HEK293 (cell line): ENCODE measurements around the gene NDOR1.

ENCODE experiments used
- MZF1 ChIP-seq: fragments of 450-650 bp; formaldehyde crosslinking; IDR thresholded peaks from 2 replicates; pipeline ENCODE4 v1.5.1; 2017; ENCODE audit warnings: missing biosample characterization, missing genetic modification characterization, borderline replicate concordance
- ZNF23 ChIP-seq: fragments of 450-650 bp; formaldehyde crosslinking; IDR thresholded peaks from 2 replicates; pipeline ENCODE4 v1.5.1; 2016; ENCODE audit warnings: missing biosample characterization, missing genetic modification characterization, borderline replicate concordance
- ZNF416 ChIP-seq: fragments of 450-650 bp; formaldehyde crosslinking; IDR thresholded peaks from 2 replicates; pipeline ENCODE4 v1.5.1; 2016; ENCODE audit warnings: missing biosample characterization, missing genetic modification characterization
- ZNF549 ChIP-seq: fragments of 450-650 bp; IDR thresholded peaks from 2 replicates; pipeline ENCODE4 v1.5.1; 2018; ENCODE audit warnings: missing biosample characterization, missing genetic modification characterization, mild to moderate bottlenecking, inconsistent platforms, moderate library complexity
- TF ChIP-seq, protein P1 (sequence below): fragments of 450-650 bp; formaldehyde crosslinking; IDR thresholded peaks from 2 replicates; pipeline ENCODE4 v1.5.1; 2016; ENCODE audit warnings: missing biosample characterization, missing genetic modification characterization
- TF ChIP-seq, protein P2 (sequence below): fragments of 450-650 bp; formaldehyde crosslinking; IDR thresholded peaks from 2 replicates; pipeline ENCODE4 v1.5.1; 2016; ENCODE audit warnings: missing biosample characterization, missing genetic modification characterization

DNA sequence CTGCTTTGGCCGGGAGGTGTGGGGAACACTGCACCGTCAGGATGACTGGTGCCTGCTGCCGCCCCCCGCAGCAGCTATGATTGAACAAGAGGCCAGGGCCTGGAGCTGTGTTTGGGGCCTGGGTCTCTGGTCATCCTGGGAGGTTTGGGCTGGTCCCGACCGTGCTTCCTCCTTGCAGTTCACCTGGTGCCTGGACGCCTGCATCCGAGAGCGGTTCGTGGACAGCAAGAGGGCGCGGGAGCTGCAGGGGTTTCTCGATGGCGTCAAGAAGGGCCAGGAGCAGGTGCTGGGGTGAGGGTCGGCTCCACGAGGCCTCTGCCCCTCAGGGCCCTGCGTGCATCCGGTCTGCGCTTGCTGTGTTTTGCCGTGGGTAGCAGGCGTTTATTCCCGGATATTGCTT is 58.6 kb downstream of the NDOR1 start:
- TF ChIP-seq ZNF23 (no peak), ZNF549 (no peak), MZF1 (no peak), ZNF416 (no peak)
- TF ChIP-seq, protein P1, sequence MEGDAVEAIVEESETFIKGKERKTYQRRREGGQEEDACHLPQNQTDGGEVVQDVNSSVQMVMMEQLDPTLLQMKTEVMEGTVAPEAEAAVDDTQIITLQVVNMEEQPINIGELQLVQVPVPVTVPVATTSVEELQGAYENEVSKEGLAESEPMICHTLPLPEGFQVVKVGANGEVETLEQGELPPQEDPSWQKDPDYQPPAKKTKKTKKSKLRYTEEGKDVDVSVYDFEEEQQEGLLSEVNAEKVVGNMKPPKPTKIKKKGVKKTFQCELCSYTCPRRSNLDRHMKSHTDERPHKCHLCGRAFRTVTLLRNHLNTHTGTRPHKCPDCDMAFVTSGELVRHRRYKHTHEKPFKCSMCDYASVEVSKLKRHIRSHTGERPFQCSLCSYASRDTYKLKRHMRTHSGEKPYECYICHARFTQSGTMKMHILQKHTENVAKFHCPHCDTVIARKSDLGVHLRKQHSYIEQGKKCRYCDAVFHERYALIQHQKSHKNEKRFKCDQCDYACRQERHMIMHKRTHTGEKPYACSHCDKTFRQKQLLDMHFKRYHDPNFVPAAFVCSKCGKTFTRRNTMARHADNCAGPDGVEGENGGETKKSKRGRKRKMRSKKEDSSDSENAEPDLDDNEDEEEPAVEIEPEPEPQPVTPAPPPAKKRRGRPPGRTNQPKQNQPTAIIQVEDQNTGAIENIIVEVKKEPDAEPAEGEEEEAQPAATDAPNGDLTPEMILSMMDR (tag by site-specific recombination) = no peak
- TF ChIP-seq, protein P2, sequence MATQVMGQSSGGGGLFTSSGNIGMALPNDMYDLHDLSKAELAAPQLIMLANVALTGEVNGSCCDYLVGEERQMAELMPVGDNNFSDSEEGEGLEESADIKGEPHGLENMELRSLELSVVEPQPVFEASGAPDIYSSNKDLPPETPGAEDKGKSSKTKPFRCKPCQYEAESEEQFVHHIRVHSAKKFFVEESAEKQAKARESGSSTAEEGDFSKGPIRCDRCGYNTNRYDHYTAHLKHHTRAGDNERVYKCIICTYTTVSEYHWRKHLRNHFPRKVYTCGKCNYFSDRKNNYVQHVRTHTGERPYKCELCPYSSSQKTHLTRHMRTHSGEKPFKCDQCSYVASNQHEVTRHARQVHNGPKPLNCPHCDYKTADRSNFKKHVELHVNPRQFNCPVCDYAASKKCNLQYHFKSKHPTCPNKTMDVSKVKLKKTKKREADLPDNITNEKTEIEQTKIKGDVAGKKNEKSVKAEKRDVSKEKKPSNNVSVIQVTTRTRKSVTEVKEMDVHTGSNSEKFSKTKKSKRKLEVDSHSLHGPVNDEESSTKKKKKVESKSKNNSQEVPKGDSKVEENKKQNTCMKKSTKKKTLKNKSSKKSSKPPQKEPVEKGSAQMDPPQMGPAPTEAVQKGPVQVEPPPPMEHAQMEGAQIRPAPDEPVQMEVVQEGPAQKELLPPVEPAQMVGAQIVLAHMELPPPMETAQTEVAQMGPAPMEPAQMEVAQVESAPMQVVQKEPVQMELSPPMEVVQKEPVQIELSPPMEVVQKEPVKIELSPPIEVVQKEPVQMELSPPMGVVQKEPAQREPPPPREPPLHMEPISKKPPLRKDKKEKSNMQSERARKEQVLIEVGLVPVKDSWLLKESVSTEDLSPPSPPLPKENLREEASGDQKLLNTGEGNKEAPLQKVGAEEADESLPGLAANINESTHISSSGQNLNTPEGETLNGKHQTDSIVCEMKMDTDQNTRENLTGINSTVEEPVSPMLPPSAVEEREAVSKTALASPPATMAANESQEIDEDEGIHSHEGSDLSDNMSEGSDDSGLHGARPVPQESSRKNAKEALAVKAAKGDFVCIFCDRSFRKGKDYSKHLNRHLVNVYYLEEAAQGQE (tag by site-specific recombination) = no peak
